ENCODE measurements around the gene MAST2. TPM values are rescaled to one million over a fixed set of nuclear protein-coding genes. Genes with fewer than 3 reads are reported as not detected.

Gene MAST2
- total RNA-seq, 1 donor, result 24.2 TPM

DNA sequence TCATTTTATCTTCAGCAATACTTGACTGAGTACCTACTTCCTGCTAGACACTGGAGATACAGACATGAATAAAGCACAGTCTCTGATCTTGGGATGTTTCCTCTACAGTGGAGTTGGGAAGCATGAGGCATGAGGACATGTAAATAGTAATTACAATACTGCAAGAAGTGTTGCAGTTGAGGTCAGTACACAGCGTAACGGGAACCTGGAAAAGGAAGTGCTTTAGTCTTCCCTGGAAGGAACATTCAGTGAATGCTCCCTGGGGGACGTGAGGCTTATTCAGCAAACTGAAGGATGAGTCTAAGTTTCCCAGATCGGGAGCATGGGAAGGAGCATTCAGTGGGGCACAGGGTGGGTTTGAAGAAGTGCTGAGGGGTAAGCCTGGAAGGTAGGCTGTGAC is 216.6 kb downstream of the MAST2 start:
- H4K20me1 ChIP-seq (ENCODE audit: insufficient read depth, low read length), result no peaks in the 10 kb centered on the region
- no peaks in the 10 kb centered on the region for H3K4me1 ChIP-seq (ENCODE audit: insufficient read depth, low read length)
- TF ChIP-seq, protein P1, sequence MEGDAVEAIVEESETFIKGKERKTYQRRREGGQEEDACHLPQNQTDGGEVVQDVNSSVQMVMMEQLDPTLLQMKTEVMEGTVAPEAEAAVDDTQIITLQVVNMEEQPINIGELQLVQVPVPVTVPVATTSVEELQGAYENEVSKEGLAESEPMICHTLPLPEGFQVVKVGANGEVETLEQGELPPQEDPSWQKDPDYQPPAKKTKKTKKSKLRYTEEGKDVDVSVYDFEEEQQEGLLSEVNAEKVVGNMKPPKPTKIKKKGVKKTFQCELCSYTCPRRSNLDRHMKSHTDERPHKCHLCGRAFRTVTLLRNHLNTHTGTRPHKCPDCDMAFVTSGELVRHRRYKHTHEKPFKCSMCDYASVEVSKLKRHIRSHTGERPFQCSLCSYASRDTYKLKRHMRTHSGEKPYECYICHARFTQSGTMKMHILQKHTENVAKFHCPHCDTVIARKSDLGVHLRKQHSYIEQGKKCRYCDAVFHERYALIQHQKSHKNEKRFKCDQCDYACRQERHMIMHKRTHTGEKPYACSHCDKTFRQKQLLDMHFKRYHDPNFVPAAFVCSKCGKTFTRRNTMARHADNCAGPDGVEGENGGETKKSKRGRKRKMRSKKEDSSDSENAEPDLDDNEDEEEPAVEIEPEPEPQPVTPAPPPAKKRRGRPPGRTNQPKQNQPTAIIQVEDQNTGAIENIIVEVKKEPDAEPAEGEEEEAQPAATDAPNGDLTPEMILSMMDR (IDR thresholded peaks at IDR 0.05; ENCODE audit: extremely low read depth, low read depth, low read length), result no peak
- no peak overlapping the region for H3K4me3 ChIP-seq (ENCODE audit: insufficient read depth, low read length)
- H3K27ac ChIP-seq (ENCODE audit: low read depth, low read length), result no peak overlapping the region
- H3K79me2 ChIP-seq (ENCODE audit: insufficient read depth, low read length), result no peaks in the 10 kb centered on the region
- H3K27me3 ChIP-seq (ENCODE audit: insufficient read depth, low read length), result no peaks in the 10 kb centered on the region
- no peak for DNase-seq (ENCODE audit: insufficient read length, low spot score, missing footprints)
- no peak overlapping the region for H3K4me2 ChIP-seq (ENCODE audit: insufficient read depth, low read length)
- no peak overlapping the region for H2AFZ ChIP-seq (ENCODE audit: low read length)
- H3K9me3 ChIP-seq (ENCODE audit: low read depth, low read length), result no peaks in the 10 kb centered on the region
- peaks cover 24% of the 10 kb centered on the region for H3K36me3 ChIP-seq (ENCODE audit: insufficient read depth, low read length)

DNA sequence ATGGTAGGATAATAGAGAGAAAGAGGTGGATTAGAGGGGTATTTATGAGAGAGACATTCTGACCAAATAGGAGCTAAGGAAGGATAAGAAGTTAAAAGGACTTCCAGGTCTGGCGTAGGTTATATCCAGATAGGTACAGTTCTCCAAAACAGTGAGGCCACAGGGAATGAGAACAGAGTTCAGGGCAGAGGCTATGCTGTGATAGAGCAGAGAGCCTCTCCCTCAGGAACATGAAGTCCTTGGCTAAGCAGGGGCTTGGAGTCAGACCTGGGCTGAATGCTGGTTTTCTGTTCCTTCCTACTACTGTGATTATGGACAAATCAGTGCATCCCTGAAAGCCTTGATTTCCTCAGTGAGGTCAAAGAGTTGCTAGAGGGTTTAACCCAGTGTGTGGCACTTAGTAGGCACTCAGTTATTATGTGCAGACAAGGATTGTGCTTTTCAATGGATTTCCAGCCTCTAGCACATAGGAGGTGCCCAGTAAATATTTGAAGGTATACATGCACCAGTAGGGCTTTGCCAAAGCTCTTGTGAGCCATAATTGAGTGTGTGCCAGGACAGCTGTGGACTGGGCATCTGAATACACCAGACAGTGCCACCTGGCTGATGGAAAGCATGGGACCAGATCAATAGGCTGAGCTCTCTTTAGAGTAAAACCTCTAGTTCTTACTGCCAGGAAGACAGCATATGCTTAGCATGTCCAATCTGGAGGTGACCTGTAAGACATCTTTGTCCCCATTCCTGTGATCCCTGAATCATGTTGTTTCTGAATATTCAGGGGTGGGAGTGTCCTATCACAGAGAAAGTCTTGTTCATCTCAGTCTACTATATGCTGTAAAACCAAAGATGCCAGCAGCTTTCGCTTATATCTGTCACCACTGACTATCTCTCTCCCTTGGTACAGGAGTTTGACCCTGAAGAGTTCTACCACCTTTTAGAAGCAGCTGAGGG is 217.9 kb downstream of the MAST2 start:
- no peak for DNase-seq (ENCODE audit: insufficient read length, low spot score, missing footprints)
- no peak overlapping the region for H3K27ac ChIP-seq (ENCODE audit: low read depth, low read length)
- TF ChIP-seq, protein P1 (IDR thresholded peaks at IDR 0.05; ENCODE audit: extremely low read depth, low read depth, low read length), result no peak

DNA sequence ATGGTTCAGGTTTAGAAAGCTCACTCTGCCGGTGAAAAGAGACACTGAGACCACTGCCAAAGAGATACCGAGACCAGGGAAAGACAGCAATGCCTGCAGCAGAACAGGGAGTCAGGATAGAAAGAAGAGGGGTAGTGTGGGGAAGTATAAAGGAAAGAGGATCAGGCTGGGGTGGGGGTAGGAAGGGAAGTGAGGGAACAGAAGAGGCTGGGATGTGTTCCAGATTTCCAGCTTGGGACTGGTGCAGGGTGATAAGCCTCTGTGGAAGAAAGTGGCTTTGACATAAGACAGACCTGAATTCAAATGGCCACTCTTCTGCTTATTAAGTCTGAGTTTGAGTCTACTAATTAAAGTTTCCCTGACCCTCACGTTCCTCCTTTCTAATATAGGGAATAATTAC is 223.1 kb downstream of the MAST2 start:
- Histone ChIP-seq H2AFZ (ENCODE audit: low read length) (no peak overlapping the region), H3K4me2 (ENCODE audit: insufficient read depth, low read length) (no peak overlapping the region), H3K27ac (ENCODE audit: low read depth, low read length) (no peak overlapping the region), H3K9me3 (ENCODE audit: low read depth, low read length) (no peaks in the 10 kb centered on the region), H3K79me2 (ENCODE audit: insufficient read depth, low read length) (no peaks in the 10 kb centered on the region), H3K27me3 (ENCODE audit: insufficient read depth, low read length) (no peaks in the 10 kb centered on the region), H4K20me1 (ENCODE audit: insufficient read depth, low read length) (no peaks in the 10 kb centered on the region), H3K36me3 (ENCODE audit: insufficient read depth, low read length) (peaks cover 45% of the 10 kb centered on the region), H3K4me1 (ENCODE audit: insufficient read depth, low read length) (no peaks in the 10 kb centered on the region), H3K4me3 (ENCODE audit: insufficient read depth, low read length) (no peak overlapping the region)
- TF ChIP-seq, protein P1 (IDR thresholded peaks at IDR 0.05; ENCODE audit: extremely low read depth, low read depth, low read length), result no peak
- no peak for DNase-seq (ENCODE audit: insufficient read length, low spot score, missing footprints)

More for the DNA sequence above, 217.9 kb downstream of the MAST2 start:
- Histone ChIP-seq H3K27me3 (ENCODE audit: insufficient read depth, low read length) (no peaks in the 10 kb centered on the region), H3K79me2 (ENCODE audit: insufficient read depth, low read length) (no peaks in the 10 kb centered on the region), H4K20me1 (ENCODE audit: insufficient read depth, low read length) (no peaks in the 10 kb centered on the region), H3K36me3 (ENCODE audit: insufficient read depth, low read length) (peaks cover 24% of the 10 kb centered on the region), H3K4me3 (ENCODE audit: insufficient read depth, low read length) (no peak overlapping the region), H3K9me3 (ENCODE audit: low read depth, low read length) (no peaks in the 10 kb centered on the region), H3K4me1 (ENCODE audit: insufficient read depth, low read length) (no peaks in the 10 kb centered on the region), H3K4me2 (ENCODE audit: insufficient read depth, low read length) (no peak overlapping the region), H2AFZ (ENCODE audit: low read length) (no peak overlapping the region)

DNA sequence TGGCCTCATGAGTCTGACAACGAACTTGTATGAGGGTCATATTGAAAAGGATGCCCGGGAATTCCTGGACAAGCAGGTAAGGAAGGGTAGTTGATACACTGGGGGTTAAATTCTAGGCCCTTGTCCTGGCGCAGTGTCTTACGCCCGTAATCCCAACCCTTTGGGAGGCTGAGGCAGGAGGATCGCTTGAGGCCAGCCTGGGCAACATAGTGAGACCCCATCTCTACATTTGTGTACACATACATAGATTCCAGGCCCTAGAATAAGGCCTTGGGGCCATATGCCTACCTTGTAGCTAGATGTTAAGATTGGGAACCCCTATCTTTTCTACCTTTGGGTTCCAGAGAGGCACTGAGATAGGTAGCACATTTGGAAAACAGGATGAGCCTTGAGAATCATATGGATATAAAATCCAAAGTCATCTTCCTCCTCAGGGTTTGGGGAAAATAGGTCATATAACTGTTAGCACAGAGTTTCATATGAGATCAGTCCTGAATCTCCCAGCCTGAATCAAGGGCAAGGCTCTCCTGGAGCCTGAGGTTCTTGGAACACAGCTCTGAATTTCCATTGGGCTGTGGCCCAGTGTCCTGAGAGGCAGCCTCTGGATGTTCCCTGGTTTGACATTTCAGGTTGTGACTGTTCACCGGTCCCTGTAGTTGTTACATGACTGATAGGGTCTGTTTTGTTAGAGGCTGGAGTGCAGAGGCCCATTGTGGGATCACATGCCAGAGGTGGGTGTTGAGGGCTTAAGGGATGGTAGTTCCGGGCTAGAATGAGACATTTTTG is 224.6 kb downstream of the MAST2 start:
- no peak overlapping the region for H3K4me3 ChIP-seq (ENCODE audit: insufficient read depth, low read length)
- H3K9me3 ChIP-seq (ENCODE audit: low read depth, low read length), result no peaks in the 10 kb centered on the region
- DNase-seq (ENCODE audit: insufficient read length, low spot score, missing footprints), result no peak
- H3K4me2 ChIP-seq (ENCODE audit: insufficient read depth, low read length), result no peak overlapping the region
- H3K36me3 ChIP-seq (ENCODE audit: insufficient read depth, low read length), result peaks cover 36% of the 10 kb centered on the region
- TF ChIP-seq, protein P1 (IDR thresholded peaks at IDR 0.05; ENCODE audit: extremely low read depth, low read depth, low read length), result no peak
- H3K27ac ChIP-seq (ENCODE audit: low read depth, low read length), result no peak overlapping the region
- H3K79me2 ChIP-seq (ENCODE audit: insufficient read depth, low read length), result no peaks in the 10 kb centered on the region
- H4K20me1 ChIP-seq (ENCODE audit: insufficient read depth, low read length), result no peaks in the 10 kb centered on the region
- H2AFZ ChIP-seq (ENCODE audit: low read length), result no peak overlapping the region
- no peaks in the 10 kb centered on the region for H3K4me1 ChIP-seq (ENCODE audit: insufficient read depth, low read length)
- no peaks in the 10 kb centered on the region for H3K27me3 ChIP-seq (ENCODE audit: insufficient read depth, low read length)
